WTC11 (cell line): ENCODE measurements around the gene RNF152. TPM values are rescaled to one million over a fixed set of nuclear protein-coding genes. Genes with fewer than 3 reads are reported as not detected.

ENCODE experiments used
- ATAC-seq: fragments of 200-7000 bp; cut with Tn5 transposase; 2 replicates; pipeline ENCODE4 v1.10.0; 2021; ENCODE audit warnings: mild to moderate bottlenecking, moderate library complexity
- CTCF ChIA-PET: fragments of 300-600 bp; sonication (Branson Sonifier 250); formaldehyde crosslinking; loops from one replicate; lab custom pipeline; 2021; ENCODE audit warnings: antibody characterized with exemption; lab: Charles Lee
- POLR2A ChIA-PET: fragments of 350-600 bp; sonication (Branson Sonifier 250); formaldehyde crosslinking; loops from one replicate; lab custom pipeline; 2021; ENCODE audit warnings: antibody characterized with exemption; lab: Charles Lee
- DNase-seq: peaks from one replicate; pipeline ENCODE4 v3.0.0; 2021; ENCODE audit warnings: low spot score
- H3K27ac Mint-ChIP-seq: 2 replicates; pipeline ENCODE4 v1.8.0; 2021; ENCODE audit warnings: mixed read lengths
- H3K27me3 Mint-ChIP-seq: 2 replicates; pipeline ENCODE4 v1.8.0; 2021; ENCODE audit warnings: low read depth, mild to moderate bottlenecking, moderate library complexity, mixed read lengths
- H3K36me3 Mint-ChIP-seq: 2 replicates; pipeline ENCODE4 v1.8.0; 2021; ENCODE audit warnings: mixed read lengths
- H3K4me1 Mint-ChIP-seq: 2 replicates; pipeline ENCODE4 v1.8.0; 2022; ENCODE audit warnings: mixed read lengths
- H3K4me3 Mint-ChIP-seq: 2 replicates; pipeline ENCODE4 v1.8.0; 2021; ENCODE audit warnings: mild to moderate bottlenecking, moderate library complexity, mixed read lengths
- H3K9me3 Mint-ChIP-seq: 2 replicates; pipeline ENCODE4 v1.8.0; 2021; ENCODE audit warnings: mixed read lengths
- CBFB ChIP-seq: sonication (generic); formaldehyde crosslinking; IDR thresholded peaks from 2 replicates; pipeline ENCODE4 v1.8.1; 2022; ENCODE audit warnings: mild to moderate bottlenecking, low read depth, missing genetic modification reagents
- E2F1 ChIP-seq: sonication (generic); formaldehyde crosslinking; IDR thresholded peaks from 2 replicates; pipeline ENCODE4 v1.8.0; 2022; ENCODE audit warnings: mild to moderate bottlenecking, missing genetic modification reagents
- E2F5 ChIP-seq: sonication (generic); formaldehyde crosslinking; IDR thresholded peaks from 2 replicates; pipeline ENCODE4 v1.8.1; 2022; ENCODE audit warnings: mild to moderate bottlenecking, moderate library complexity, missing genetic modification reagents
- EMX1 ChIP-seq: fragments of 250-450 bp; sonication (Bioruptor Pico); IDR thresholded peaks from 2 replicates; pipeline ENCODE4 v1.8.0; 2021; ENCODE audit warnings: mild to moderate bottlenecking
- FOXJ3 ChIP-seq: sonication (generic); formaldehyde crosslinking; IDR thresholded peaks from 2 replicates; pipeline ENCODE4 v1.9.0; 2021; ENCODE audit warnings: missing genetic modification reagents, mild to moderate bottlenecking, borderline replicate concordance
- JUN ChIP-seq: sonication (generic); formaldehyde crosslinking; IDR thresholded peaks from 2 replicates; pipeline ENCODE4 v1.8.0; 2023; ENCODE audit warnings: mild to moderate bottlenecking, missing genetic modification reagents
- KAT7 ChIP-seq: sonication (generic); formaldehyde crosslinking; IDR thresholded peaks from 2 replicates; pipeline ENCODE4 v1.8.1; 2023; ENCODE audit warnings: missing genetic modification reagents, mild to moderate bottlenecking, borderline replicate concordance
- MXD4 ChIP-seq: fragments of 250-450 bp; sonication (Bioruptor Pico); IDR thresholded peaks from 2 replicates; pipeline ENCODE4 v1.8.0; 2021; ENCODE audit warnings: mild to moderate bottlenecking, moderate library complexity, borderline replicate concordance
- MYBL2 ChIP-seq: sonication (generic); formaldehyde crosslinking; IDR thresholded peaks from 2 replicates; pipeline ENCODE4 v1.8.1; 2023; ENCODE audit warnings: mild to moderate bottlenecking, moderate library complexity, missing genetic modification reagents
- PREB ChIP-seq: sonication (generic); formaldehyde crosslinking; IDR thresholded peaks from 2 replicates; pipeline ENCODE4 v1.8.1; 2022; ENCODE audit warnings: mild to moderate bottlenecking, missing genetic modification reagents, moderate library complexity, borderline replicate concordance
- TEAD4 ChIP-seq: sonication (generic); formaldehyde crosslinking; IDR thresholded peaks from 2 replicates; pipeline ENCODE4 v1.8.0; 2022; ENCODE audit warnings: mild to moderate bottlenecking, missing genetic modification reagents
- USF1 ChIP-seq: sonication (generic); formaldehyde crosslinking; IDR thresholded peaks from 2 replicates; pipeline ENCODE4 v1.8.0; 2022; ENCODE audit warnings: mild to moderate bottlenecking, missing genetic modification reagents
- ZBTB21 ChIP-seq: sonication (generic); formaldehyde crosslinking; IDR thresholded peaks from 2 replicates; pipeline ENCODE4 v1.8.1; 2023; ENCODE audit warnings: mild to moderate bottlenecking, missing genetic modification reagents, borderline replicate concordance
- ZBTB43 ChIP-seq: sonication (generic); formaldehyde crosslinking; IDR thresholded peaks from 2 replicates; pipeline ENCODE4 v1.8.1; 2023; ENCODE audit warnings: mild to moderate bottlenecking, missing genetic modification reagents
- ZNF281 ChIP-seq: sonication (generic); formaldehyde crosslinking; IDR thresholded peaks from 2 replicates; pipeline ENCODE4 v1.8.0; 2023; ENCODE audit warnings: mild to moderate bottlenecking, missing genetic modification reagents
- ZNF317 ChIP-seq: sonication (generic); formaldehyde crosslinking; IDR thresholded peaks from 2 replicates; pipeline ENCODE4 v1.8.1; 2023; ENCODE audit warnings: low read depth, mild to moderate bottlenecking, moderate library complexity, missing genetic modification reagents, borderline replicate concordance
- ZNF423 ChIP-seq: fragments of 250-450 bp; sonication (Bioruptor Pico); IDR thresholded peaks from 2 replicates; pipeline ENCODE4 v2.1.2; 2022; ENCODE audit warnings: mild to moderate bottlenecking, moderate library complexity
- ZNF532 ChIP-seq: fragments of 250-450 bp; sonication (Bioruptor Pico); IDR thresholded peaks from 2 replicates; pipeline ENCODE4 v1.9.0; 2021; ENCODE audit warnings: mild to moderate bottlenecking, borderline replicate concordance
- total RNA-seq: library from RNA; stranded (reverse); gene quantifications from 3 replicates; pipeline ENCODE4 v1.2.3, GENCODE V29; 2021

RNF152 gene
- total RNA-seq, 1 experiment from 2014 or later, result 3.7 TPM

GRCh38 chr18:61865466-61866175 is 27.2 kb downstream of the RNF152 start:
- H3K27me3 Mint-ChIP-seq, result no peaks in the 10 kb centered on the region
- H3K9me3 Mint-ChIP-seq, result no peaks in the 10 kb centered on the region
- CTCF ChIA-PET, result interaction anchor here (0.9 kb wide), 1 partner anchor 28 kb away, joined by 3 read pairs; no protein-coding TSS in a partner anchor
- no peak overlapping the region for H3K4me3 Mint-ChIP-seq
- H3K27ac Mint-ChIP-seq, result no peak overlapping the region
- no peak for TF ChIP-seq MXD4
- TF ChIP-seq ZBTB43 (CRISPR knock-in tag), result no peak
- no peak for TF ChIP-seq JUN (CRISPR knock-in tag)
- TF ChIP-seq USF1 (CRISPR knock-in tag), result no peak
- no peak for TF ChIP-seq FOXJ3 (CRISPR knock-in tag)
- TF ChIP-seq E2F1, result no peak
- TF ChIP-seq PREB, result no peak
- TF ChIP-seq ZNF423 (CRISPR knock-in tag), result no peak
- TF ChIP-seq ZNF317 (CRISPR knock-in tag), result no peak
- no peak for TF ChIP-seq MYBL2 (CRISPR knock-in tag)
- no peak for TF ChIP-seq ZNF532 (CRISPR knock-in tag)
- no peak for TF ChIP-seq ZBTB21 (CRISPR knock-in tag)
- TF ChIP-seq EMX1 (CRISPR knock-in tag), result no peak
- no peak for TF ChIP-seq ZNF281 (CRISPR knock-in tag)
- TF ChIP-seq E2F5 (CRISPR knock-in tag), result no peak
- TF ChIP-seq KAT7, result no peak
- TF ChIP-seq TEAD4, result no peak
- no peak for TF ChIP-seq CBFB (CRISPR knock-in tag)
- ATAC-seq (no peak), DNase-seq (no peak)
- peaks cover 27% of the 10 kb centered on the region for H3K4me1 Mint-ChIP-seq
- no peaks in the 10 kb centered on the region for H3K36me3 Mint-ChIP-seq
- POLR2A ChIA-PET, result interaction anchor here (0.6 kb wide), 1 partner anchor 45 kb away, joined by 4 read pairs; no protein-coding TSS in a partner anchor
